Endothelial cell of umbilical vein (primary cell): ENCODE data around the gene ABCC10.

Experiments used
- EZH2 ChIP-seq: IDR thresholded peaks from 2 replicates; pipeline ENCODE4 v1.6.1; 2012; ENCODE audit warnings: borderline replicate concordance, low read depth, mild to moderate bottlenecking, moderate library complexity, low read length, inconsistent platforms; ENCODE audit not compliant: severe bottlenecking
- GATA2 ChIP-seq: IDR thresholded peaks from 2 replicates; pipeline ENCODE4 v1.7.0; 2011; ENCODE audit warnings: low read depth, mild to moderate bottlenecking, moderate library complexity, mixed read lengths, low read length; ENCODE audit not compliant: insufficient read length, insufficient read depth
- POLR2A ChIP-seq: IDR thresholded peaks from 2 replicates; pipeline ENCODE4 v1.6.1; 2012; ENCODE audit warnings: low read depth, mild to moderate bottlenecking, control low read depth, low read length
- POLR2AphosphoS5 ChIP-seq: IDR thresholded peaks from 2 replicates; pipeline ENCODE4 v1.6.1; 2012; ENCODE audit warnings: low read depth, mild to moderate bottlenecking, control low read depth, low read length, moderate library complexity; ENCODE audit not compliant: insufficient read depth
- TF ChIP-seq, protein P1 (sequence below), 2 donors: IDR thresholded peaks; 1 replicate in 1 of 2; 2 replicates in 1 of 2; pipeline ENCODE4 v1.5.1; 2011; ENCODE audit warnings: low read length in 2 of 2, mild to moderate bottlenecking in 2 of 2, moderate library complexity in 2 of 2, control low read depth in 1 of 2, inconsistent platforms in 1 of 2, low read depth in 1 of 2; ENCODE audit not compliant: insufficient read depth in 1 of 2; ENCODE audit errors: extremely low read depth in 1 of 2
- TF ChIP-seq, protein P2 (sequence below): IDR thresholded peaks from 2 replicates; pipeline ENCODE4 v1.6.1; 2011; ENCODE audit not compliant: insufficient read depth, insufficient read length

DNA sequence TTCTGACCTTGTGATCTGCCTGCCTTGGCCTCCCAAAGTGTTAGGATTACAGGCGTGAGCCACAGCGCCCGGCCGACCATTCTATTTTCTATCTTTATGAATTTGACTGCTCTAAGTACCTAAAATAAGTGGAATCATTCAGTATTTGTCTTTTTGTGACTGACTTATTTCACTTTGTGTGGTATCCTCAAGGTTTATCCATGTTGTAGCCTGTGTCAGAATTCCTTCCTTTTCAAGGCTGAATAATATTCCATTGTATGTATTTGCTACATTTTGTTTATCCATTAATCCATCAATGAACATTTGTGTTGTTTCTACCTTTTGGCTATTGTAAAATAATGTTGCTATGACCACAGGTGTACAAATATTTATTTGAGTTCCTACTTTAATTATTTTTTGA, 45.2 kb downstream of the ABCC10 start:
- TF ChIP-seq, protein P1, sequence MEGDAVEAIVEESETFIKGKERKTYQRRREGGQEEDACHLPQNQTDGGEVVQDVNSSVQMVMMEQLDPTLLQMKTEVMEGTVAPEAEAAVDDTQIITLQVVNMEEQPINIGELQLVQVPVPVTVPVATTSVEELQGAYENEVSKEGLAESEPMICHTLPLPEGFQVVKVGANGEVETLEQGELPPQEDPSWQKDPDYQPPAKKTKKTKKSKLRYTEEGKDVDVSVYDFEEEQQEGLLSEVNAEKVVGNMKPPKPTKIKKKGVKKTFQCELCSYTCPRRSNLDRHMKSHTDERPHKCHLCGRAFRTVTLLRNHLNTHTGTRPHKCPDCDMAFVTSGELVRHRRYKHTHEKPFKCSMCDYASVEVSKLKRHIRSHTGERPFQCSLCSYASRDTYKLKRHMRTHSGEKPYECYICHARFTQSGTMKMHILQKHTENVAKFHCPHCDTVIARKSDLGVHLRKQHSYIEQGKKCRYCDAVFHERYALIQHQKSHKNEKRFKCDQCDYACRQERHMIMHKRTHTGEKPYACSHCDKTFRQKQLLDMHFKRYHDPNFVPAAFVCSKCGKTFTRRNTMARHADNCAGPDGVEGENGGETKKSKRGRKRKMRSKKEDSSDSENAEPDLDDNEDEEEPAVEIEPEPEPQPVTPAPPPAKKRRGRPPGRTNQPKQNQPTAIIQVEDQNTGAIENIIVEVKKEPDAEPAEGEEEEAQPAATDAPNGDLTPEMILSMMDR (IDR thresholded peaks at IDR 0.05; ENCODE audit: extremely low read depth in 1 of 2, insufficient read depth in 1 of 2, low read depth in 1 of 2, low read length in 2 of 2): no peak
- TF ChIP-seq, protein P2, sequence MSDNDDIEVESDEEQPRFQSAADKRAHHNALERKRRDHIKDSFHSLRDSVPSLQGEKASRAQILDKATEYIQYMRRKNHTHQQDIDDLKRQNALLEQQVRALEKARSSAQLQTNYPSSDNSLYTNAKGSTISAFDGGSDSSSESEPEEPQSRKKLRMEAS: no peak
- no peak for TF ChIP-seq GATA2
- no peak for TF ChIP-seq POLR2AphosphoS5
- no peak for TF ChIP-seq POLR2A
- TF ChIP-seq EZH2: no peak
